Sigmoid colon (tissue), 4 donors: Measurements from ENCODE around the gene CACNA1A.

Source experiments
- EP300 ChIP-seq, 4 donors: sonication (generic); formaldehyde crosslinking; IDR thresholded peaks; one replicate each; pipeline ENCODE4 v1.6.1; 2017; ENCODE audit warnings: antibody characterized with exemption in 4 of 4
- POLR2A ChIP-seq, 2 donors: fragments of 450-650 bp; IDR thresholded peaks; one replicate each; pipeline ENCODE4 v1.6.1; 2016; ENCODE audit warnings: antibody characterized with exemption in 2 of 2, mild to moderate bottlenecking in 2 of 2, moderate library complexity in 2 of 2
- POLR2AphosphoS5 ChIP-seq, 4 donors: sonication (generic); formaldehyde crosslinking; IDR thresholded peaks; one replicate each; pipeline ENCODE4 v1.6.1; 2017; ENCODE audit warnings: antibody characterized with exemption in 4 of 4
- TF ChIP-seq, protein P1 (sequence below), 4 experiments: fragments of 450-650 bp in 3 of 4; fragments of 200-600 bp in 1 of 4; IDR thresholded peaks; one replicate each; pipeline ENCODE4 v1.5.1; 2016 to 2019; ENCODE audit warnings: antibody characterized with exemption in 4 of 4, mild to moderate bottlenecking in 3 of 4, moderate library complexity in 2 of 4

DNA sequence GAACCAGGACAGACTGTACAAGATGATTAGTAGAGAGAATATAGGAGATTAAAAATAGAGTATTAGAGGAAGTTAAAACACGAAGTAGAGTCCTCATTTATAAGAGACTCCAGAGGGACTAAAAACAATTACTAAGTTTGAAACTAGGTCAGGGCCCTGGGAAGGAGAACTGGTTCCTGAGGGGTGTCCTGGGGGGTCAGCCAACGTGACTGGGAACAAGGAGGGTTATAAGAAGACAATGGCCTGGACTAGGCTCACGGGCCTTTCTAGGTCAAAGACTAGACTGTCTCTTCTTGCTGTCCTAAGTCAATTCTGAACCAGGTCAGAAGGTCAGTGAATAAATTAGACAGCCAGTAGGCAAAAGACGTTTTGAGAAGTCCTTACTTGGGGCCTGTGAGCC lies 190.8 kb downstream of the CACNA1A start:
- TF ChIP-seq, protein P1, sequence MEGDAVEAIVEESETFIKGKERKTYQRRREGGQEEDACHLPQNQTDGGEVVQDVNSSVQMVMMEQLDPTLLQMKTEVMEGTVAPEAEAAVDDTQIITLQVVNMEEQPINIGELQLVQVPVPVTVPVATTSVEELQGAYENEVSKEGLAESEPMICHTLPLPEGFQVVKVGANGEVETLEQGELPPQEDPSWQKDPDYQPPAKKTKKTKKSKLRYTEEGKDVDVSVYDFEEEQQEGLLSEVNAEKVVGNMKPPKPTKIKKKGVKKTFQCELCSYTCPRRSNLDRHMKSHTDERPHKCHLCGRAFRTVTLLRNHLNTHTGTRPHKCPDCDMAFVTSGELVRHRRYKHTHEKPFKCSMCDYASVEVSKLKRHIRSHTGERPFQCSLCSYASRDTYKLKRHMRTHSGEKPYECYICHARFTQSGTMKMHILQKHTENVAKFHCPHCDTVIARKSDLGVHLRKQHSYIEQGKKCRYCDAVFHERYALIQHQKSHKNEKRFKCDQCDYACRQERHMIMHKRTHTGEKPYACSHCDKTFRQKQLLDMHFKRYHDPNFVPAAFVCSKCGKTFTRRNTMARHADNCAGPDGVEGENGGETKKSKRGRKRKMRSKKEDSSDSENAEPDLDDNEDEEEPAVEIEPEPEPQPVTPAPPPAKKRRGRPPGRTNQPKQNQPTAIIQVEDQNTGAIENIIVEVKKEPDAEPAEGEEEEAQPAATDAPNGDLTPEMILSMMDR (IDR thresholded peaks at IDR 0.05), result no peak
- TF ChIP-seq POLR2AphosphoS5 (IDR thresholded peaks at IDR 0.05) (no peak), POLR2A (IDR thresholded peaks at IDR 0.05) (no peak), EP300 (IDR thresholded peaks at IDR 0.05) (no peak)
